Measurements from ENCODE around the gene PPP2R5E. TPM values are rescaled to one million over a fixed set of nuclear protein-coding genes. Genes with fewer than 3 reads are reported as not detected.

The PPP2R5E gene
- total and polyA plus RNA-seq, 10 of the 15 experiments (the other 5 are each of a cell fraction or from before 2014, with no cell fraction given): 11.4 to 56.2 (median 22.7) TPM

DNA sequence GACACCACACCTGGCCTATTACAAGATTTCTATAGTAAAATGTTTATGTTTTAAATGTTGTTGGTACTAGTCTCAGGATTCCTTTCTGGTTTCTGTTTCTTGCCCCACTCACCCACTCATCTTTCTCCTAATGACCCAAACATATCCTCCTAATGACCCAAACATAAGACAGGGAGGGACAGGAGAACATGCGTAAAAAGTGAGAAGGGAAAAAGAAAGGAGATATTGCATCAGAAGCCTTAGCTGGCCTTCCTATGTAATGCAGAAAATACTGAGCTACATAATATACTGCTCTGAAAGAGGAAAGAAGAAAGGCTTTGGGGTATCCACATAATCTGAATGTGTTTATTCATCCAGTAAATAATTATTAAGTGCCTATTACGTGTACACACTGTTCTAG, 119.8 kb downstream of the PPP2R5E start:
- peaks cover 3 to 4% of the 10 kb centered on the region in 2 experiments; a peak in 3 of 4 replicates for H3K36me3 ChIP-seq (ENCODE audit: control insufficient read depth in 2 of 2, insufficient read depth in 2 of 2, low read length in 1 of 2)
- no peaks in the 10 kb centered on the region for H4K20me1 ChIP-seq (ENCODE audit: control insufficient read depth, insufficient read depth)
- H3K9ac ChIP-seq (ENCODE audit: control insufficient read depth, insufficient read depth, low read length): no peak overlapping the region
- TF ChIP-seq MYB (IDR thresholded peaks at IDR 0.05; ENCODE audit: borderline replicate concordance, low read depth, low read length): no peak
- no peak for TF ChIP-seq EGR1 (IDR thresholded peaks at IDR 0.05; ENCODE audit: borderline replicate concordance in 1 of 2, low read depth in 2 of 2, low read length in 2 of 2)
- no peak for TF ChIP-seq FOS (IDR thresholded peaks at IDR 0.05; ENCODE audit: borderline replicate concordance, extremely low read depth, insufficient read length)
- TF ChIP-seq, protein P1, sequence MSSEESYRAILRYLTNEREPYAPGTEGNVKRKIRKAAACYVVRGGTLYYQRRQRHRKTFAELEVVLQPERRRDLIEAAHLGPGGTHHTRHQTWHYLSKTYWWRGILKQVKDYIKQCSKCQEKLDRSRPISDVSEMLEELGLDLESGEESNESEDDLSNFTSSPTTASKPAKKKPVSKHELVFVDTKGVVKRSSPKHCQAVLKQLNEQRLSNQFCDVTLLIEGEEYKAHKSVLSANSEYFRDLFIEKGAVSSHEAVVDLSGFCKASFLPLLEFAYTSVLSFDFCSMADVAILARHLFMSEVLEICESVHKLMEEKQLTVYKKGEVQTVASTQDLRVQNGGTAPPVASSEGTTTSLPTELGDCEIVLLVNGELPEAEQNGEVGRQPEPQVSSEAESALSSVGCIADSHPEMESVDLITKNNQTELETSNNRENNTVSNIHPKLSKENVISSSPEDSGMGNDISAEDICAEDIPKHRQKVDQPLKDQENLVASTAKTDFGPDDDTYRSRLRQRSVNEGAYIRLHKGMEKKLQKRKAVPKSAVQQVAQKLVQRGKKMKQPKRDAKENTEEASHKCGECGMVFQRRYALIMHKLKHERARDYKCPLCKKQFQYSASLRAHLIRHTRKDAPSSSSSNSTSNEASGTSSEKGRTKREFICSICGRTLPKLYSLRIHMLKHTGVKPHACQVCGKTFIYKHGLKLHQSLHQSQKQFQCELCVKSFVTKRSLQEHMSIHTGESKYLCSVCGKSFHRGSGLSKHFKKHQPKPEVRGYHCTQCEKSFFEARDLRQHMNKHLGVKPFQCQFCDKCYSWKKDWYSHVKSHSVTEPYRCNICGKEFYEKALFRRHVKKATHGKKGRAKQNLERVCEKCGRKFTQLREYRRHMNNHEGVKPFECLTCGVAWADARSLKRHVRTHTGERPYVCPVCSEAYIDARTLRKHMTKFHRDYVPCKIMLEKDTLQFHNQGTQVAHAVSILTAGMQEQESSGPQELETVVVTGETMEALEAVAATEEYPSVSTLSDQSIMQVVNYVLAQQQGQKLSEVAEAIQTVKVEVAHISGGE (CRISPR knock-in tag; IDR thresholded peaks at IDR 0.05): no peak
- no peak for TF ChIP-seq RAD21 (IDR thresholded peaks at IDR 0.05; ENCODE audit: insufficient read depth, low read depth, low read length)
- TF ChIP-seq HDAC2 (IDR thresholded peaks at IDR 0.05): no peak
- no peak for TF ChIP-seq KDM1A (IDR thresholded peaks at IDR 0.05; ENCODE audit: borderline replicate concordance)
- no peak for TF ChIP-seq FOXM1 (IDR thresholded peaks at IDR 0.05; ENCODE audit: low read depth, low read length)
- no peak for TF ChIP-seq TCF7 (IDR thresholded peaks at IDR 0.05; ENCODE audit: borderline replicate concordance)
- TF ChIP-seq, protein P2, sequence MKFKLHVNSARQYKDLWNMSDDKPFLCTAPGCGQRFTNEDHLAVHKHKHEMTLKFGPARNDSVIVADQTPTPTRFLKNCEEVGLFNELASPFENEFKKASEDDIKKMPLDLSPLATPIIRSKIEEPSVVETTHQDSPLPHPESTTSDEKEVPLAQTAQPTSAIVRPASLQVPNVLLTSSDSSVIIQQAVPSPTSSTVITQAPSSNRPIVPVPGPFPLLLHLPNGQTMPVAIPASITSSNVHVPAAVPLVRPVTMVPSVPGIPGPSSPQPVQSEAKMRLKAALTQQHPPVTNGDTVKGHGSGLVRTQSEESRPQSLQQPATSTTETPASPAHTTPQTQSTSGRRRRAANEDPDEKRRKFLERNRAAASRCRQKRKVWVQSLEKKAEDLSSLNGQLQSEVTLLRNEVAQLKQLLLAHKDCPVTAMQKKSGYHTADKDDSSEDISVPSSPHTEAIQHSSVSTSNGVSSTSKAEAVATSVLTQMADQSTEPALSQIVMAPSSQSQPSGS (IDR thresholded peaks at IDR 0.05; ENCODE audit: low read length): no peak
- TF ChIP-seq ZBED1 (IDR thresholded peaks at IDR 0.05; ENCODE audit: borderline replicate concordance): no peak
- no peak for TF ChIP-seq CBFB (IDR thresholded peaks at IDR 0.05; ENCODE audit: low read depth)
- intact Hi-C loops (cut with micrococcal nuclease; ENCODE audit: unreplicated experiment) (no loop called here), in situ Hi-C loops (cut with MboI) (no loop called here)
- ChIA-PET POLR2A (interaction anchor here (1.0 kb wide), 1 partner anchor 50 kb away, joined by 3 read pairs; no protein-coding TSS in a partner anchor), CTCF (interaction anchor here (0.6 to 0.7 kb wide), 2 partner anchors 9 to 89 kb away, joined by 3 read pairs; no protein-coding TSS in a partner anchor), SMC1A (ENCODE audit: uncharacterized antibody, unreplicated experiment) (interaction anchor here (0.9 kb wide), 1 partner anchor 9 kb away, joined by 4 read pairs; no protein-coding TSS in a partner anchor), RAD21 (ENCODE audit: unreplicated experiment) (no interaction called here)
- 90% methylated on average over 2 of the region's 2 CpGs for WGBS (ENCODE audit: insufficient coverage, insufficient replicate concordance, low lambda C conversion rate, missing lambda C conversion rate)
- H3K79me2 ChIP-seq (ENCODE audit: control insufficient read depth, insufficient read depth, low read length): peaks cover 6% of the 10 kb centered on the region
- H3K27me3 ChIP-seq (replicated peaks in 1 of 2; ENCODE audit: control insufficient read depth in 2 of 2, insufficient read depth in 2 of 2, low read length in 1 of 2): no peaks in the 10 kb centered on the region
- ATAC-seq (no peak), FAIRE-seq (no peak), DNase-seq (ENCODE audit: low read depth, low spot score) (no peak)
- no peak overlapping the region for H3K4me3 ChIP-seq
- no peak overlapping the region for H2AFZ ChIP-seq (ENCODE audit: control insufficient read depth, low read depth, low read length)
- H3K9me3 ChIP-seq (replicated peaks; ENCODE audit: control insufficient read depth, insufficient read depth, low read length): no peaks in the 10 kb centered on the region
- no peak overlapping the region for H3K27ac ChIP-seq (ENCODE audit: control insufficient read depth, insufficient read depth)
- no peaks in the 10 kb centered on the region for H3K4me1 ChIP-seq (ENCODE audit: control insufficient read depth, insufficient read depth, low read length)
- no peak overlapping the region for H3K4me2 ChIP-seq (ENCODE audit: control insufficient read depth, insufficient read depth)
- BruUV-seq (replicated peaks): no TSS peak

Measured in GM12878 (cell line).